ENCODE measurements around the gene PM20D1.
A peak's percentile ranks its signal among the peaks of the same experiment; 100 is the strongest.

PM20D1 gene

GRCh38 chr1:205792961-205793673 is 56.8 kb downstream of the PM20D1 start:
- TF ChIP-seq POLR2A (IDR thresholded peaks at IDR 0.05; ENCODE audit: extremely low read depth, insufficient read length) (no peak), MYC (IDR thresholded peaks at IDR 0.05; ENCODE audit: low read depth, low read length) (no peak), MAX (IDR thresholded peaks at IDR 0.05; ENCODE audit: low read depth, low read length) (no peak)
- TF ChIP-seq, protein P1, sequence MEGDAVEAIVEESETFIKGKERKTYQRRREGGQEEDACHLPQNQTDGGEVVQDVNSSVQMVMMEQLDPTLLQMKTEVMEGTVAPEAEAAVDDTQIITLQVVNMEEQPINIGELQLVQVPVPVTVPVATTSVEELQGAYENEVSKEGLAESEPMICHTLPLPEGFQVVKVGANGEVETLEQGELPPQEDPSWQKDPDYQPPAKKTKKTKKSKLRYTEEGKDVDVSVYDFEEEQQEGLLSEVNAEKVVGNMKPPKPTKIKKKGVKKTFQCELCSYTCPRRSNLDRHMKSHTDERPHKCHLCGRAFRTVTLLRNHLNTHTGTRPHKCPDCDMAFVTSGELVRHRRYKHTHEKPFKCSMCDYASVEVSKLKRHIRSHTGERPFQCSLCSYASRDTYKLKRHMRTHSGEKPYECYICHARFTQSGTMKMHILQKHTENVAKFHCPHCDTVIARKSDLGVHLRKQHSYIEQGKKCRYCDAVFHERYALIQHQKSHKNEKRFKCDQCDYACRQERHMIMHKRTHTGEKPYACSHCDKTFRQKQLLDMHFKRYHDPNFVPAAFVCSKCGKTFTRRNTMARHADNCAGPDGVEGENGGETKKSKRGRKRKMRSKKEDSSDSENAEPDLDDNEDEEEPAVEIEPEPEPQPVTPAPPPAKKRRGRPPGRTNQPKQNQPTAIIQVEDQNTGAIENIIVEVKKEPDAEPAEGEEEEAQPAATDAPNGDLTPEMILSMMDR (IDR thresholded peaks at IDR 0.05; ENCODE audit: low read depth, low read length) = no peak
- H3K4me3 ChIP-seq (ENCODE audit: low read depth, low read length) = no peak overlapping the region
- no peak for DNase-seq (ENCODE audit: low read depth)

GRCh38 chr1:205792481-205792881 is 57.5 kb downstream of the PM20D1 start:
- no peak overlapping the region for H3K4me3 ChIP-seq (ENCODE audit: low read depth, low read length)
- TF ChIP-seq, protein P1 (IDR thresholded peaks at IDR 0.05; ENCODE audit: low read depth, low read length) = no peak
- no peak for TF ChIP-seq MAX (IDR thresholded peaks at IDR 0.05; ENCODE audit: low read depth, low read length)
- TF ChIP-seq POLR2A (IDR thresholded peaks at IDR 0.05; ENCODE audit: extremely low read depth, insufficient read length) = no peak
- no peak for TF ChIP-seq MYC (IDR thresholded peaks at IDR 0.05; ENCODE audit: low read depth, low read length)
- no peak for DNase-seq (ENCODE audit: low read depth)

DNA sequence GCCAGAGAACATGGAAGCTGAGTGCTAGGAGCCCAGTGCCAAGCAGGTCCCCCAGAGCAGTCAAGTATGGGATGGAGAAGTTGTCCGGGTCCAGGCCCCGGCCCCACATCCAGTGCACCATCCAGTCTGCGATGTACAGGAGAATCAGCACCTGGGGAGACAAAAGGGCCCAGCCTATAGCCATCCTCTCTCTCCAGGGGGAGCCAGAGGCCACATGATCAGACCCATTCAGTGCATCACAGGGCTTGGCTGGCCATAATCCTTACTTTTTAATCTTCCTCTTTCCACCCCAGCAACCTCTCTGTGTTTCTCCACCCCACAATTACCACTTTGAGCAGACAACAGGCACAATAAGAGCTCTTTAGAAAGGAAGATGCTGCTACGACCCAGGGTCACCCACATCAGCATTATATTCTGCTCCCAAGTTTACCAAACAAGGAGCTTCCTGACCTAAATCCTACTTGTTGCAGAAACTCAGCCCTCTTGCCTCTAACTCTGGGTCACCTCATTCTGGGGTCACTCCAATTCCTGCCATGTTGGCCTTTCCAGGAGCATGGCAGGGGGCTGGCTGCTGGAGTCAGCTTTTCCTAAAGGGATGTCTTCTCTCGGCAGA is 58.3 kb downstream of the PM20D1 start:
- DNase-seq (ENCODE audit: low read depth) = peak; percentile 67
- H3K4me3 ChIP-seq (ENCODE audit: low read depth, low read length) = no peak overlapping the region
- TF ChIP-seq MAX (IDR thresholded peaks at IDR 0.05; ENCODE audit: low read depth, low read length) = no peak
- peak; percentile 22; the same call in 1 of the 2 replicates for TF ChIP-seq MYC (IDR thresholded peaks at IDR 0.05; ENCODE audit: low read depth, low read length)
- TF ChIP-seq, protein P1 (IDR thresholded peaks at IDR 0.05; ENCODE audit: low read depth, low read length) = peak; percentile 91
- TF ChIP-seq POLR2A (IDR thresholded peaks at IDR 0.05; ENCODE audit: extremely low read depth, insufficient read length) = no peak

DNA sequence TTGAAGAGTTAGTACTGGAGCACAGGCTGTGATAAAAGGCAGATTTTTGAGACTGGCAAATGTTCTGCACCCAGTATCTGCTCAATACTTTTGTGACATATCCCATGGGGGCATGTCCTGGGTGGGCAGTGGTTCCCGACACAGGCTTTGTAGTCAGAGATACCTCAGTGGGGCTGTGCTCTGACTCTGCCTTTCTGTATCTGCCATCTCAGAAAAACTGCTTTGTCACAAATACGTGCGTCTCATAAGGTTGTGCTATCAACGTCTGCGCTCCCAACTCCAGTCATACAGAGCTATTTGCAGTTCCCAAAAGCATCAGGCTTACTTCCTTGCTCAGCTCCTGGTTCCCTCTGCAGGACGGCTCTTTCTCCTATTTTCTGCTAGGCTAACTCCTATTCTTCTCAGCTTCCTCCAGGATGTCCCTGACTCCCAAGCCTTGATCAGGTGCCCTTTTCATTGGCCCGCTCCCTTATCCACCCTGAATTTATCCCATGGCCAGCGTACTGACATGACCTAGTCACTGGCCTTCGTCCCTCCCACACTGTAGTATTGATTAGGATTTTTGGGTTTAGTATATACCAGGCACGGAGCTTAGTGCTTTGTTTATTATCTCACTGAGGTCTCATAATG is 62.5 kb downstream of the PM20D1 start:
- H3K4me3 ChIP-seq (ENCODE audit: low read depth, low read length) = no peak overlapping the region
- TF ChIP-seq POLR2A (IDR thresholded peaks at IDR 0.05; ENCODE audit: extremely low read depth, insufficient read length) = no peak
- TF ChIP-seq MAX (IDR thresholded peaks at IDR 0.05; ENCODE audit: low read depth, low read length) = no peak
- TF ChIP-seq, protein P1 (IDR thresholded peaks at IDR 0.05; ENCODE audit: low read depth, low read length) = no peak
- TF ChIP-seq MYC (IDR thresholded peaks at IDR 0.05; ENCODE audit: low read depth, low read length) = no peak
- no peak for DNase-seq (ENCODE audit: low read depth)

- TF ChIP-seq MYC (IDR thresholded peaks at IDR 0.05; ENCODE audit: low read depth, low read length) = no peak
- TF ChIP-seq, protein P1 (IDR thresholded peaks at IDR 0.05; ENCODE audit: low read depth, low read length) = no peak
- DNase-seq (ENCODE audit: low read depth) = no peak
- H3K4me3 ChIP-seq (ENCODE audit: low read depth, low read length) = no peak overlapping the region
These were observed 63.3 kb downstream of the PM20D1 start for GRCh38 chr1:205786601-205787000.

Measured in NB4 (cell line).